NT2/D1 (cell line): ENCODE results near the gene KRTAP10-2.
"Not testable (repeated sequence)": the region's sequence is repeated elsewhere in the genome, so short reads cannot be mapped to it uniquely, and the experiment has no call there.

Experiments used
- SUZ12 ChIP-seq: IDR thresholded peaks from 2 replicates; pipeline ENCODE4 v1.6.1; 2011; ENCODE audit not compliant: insufficient read length, insufficient read depth; ENCODE audit errors: extremely low read depth
- YY1 ChIP-seq: IDR thresholded peaks from 2 replicates; pipeline ENCODE4 v1.6.1; 2011; ENCODE audit not compliant: insufficient read length, insufficient read depth
- ZNF274 ChIP-seq: IDR thresholded peaks from 2 replicates; pipeline ENCODE4 v1.6.1; 2011; ENCODE audit warnings: mild to moderate bottlenecking, low read depth, low read length

GRCh38 chr21:44580231-44580821, 29.0 kb upstream of the KRTAP10-2 start, which contains the start of gene KRTAP10-5:
- TF ChIP-seq YY1, ZNF274, SUZ12: not testable (repeated sequence)
